OCI-LY1 (cell line): ENCODE data around the gene PDLIM5.

Experiments
- H2AFZ ChIP-seq: fragments of 200-600 bp; sonication (generic), shearing (Covaris generic); 2 replicates; pipeline ENCODE4 v1.6.0; 2014; ENCODE audit warnings: antibody characterized with exemption, mild to moderate bottlenecking, low read length
- H3F3A ChIP-seq: fragments of 200-600 bp; sonication (generic), shearing (Covaris generic); 2 replicates; pipeline ENCODE4 v1.6.0; 2014; ENCODE audit warnings: mild to moderate bottlenecking, antibody characterized with exemption, low read length, moderate library complexity; ENCODE audit not compliant: insufficient read depth
- H3K27ac ChIP-seq: fragments of 200-600 bp; sonication (generic); 2 replicates; pipeline ENCODE4 v1.5.1; 2014; ENCODE audit warnings: low read length, mixed run types, mild to moderate bottlenecking, low read depth; ENCODE audit not compliant: poor library complexity, severe bottlenecking
- H3K27me3 ChIP-seq: fragments of 200-600 bp; sonication (generic); 2 replicates; pipeline ENCODE4 v1.6.0; 2014; ENCODE audit warnings: antibody characterized with exemption, mild to moderate bottlenecking, low read length, moderate library complexity; ENCODE audit not compliant: insufficient read depth
- H3K36me3 ChIP-seq: fragments of 200-600 bp; sonication (generic); 2 replicates; pipeline ENCODE4 v1.6.1; 2014; ENCODE audit warnings: mild to moderate bottlenecking, antibody characterized with exemption, low read length, moderate library complexity, mixed read lengths; ENCODE audit not compliant: insufficient read depth
- H3K4me1 ChIP-seq: fragments of 200-600 bp; sonication (generic); 2 replicates; pipeline ENCODE4 v1.5.1; 2014; ENCODE audit warnings: mild to moderate bottlenecking, low read length, moderate library complexity; ENCODE audit not compliant: insufficient read depth, severe bottlenecking
- H3K4me2 ChIP-seq: fragments of 200-600 bp; sonication (generic), shearing (Covaris generic); 2 replicates; pipeline ENCODE4 v1.6.1; 2014; ENCODE audit warnings: low read length
- H3K4me3 ChIP-seq: fragments of 200-600 bp; sonication (generic); 2 replicates; pipeline ENCODE4 v1.5.1; 2014; ENCODE audit warnings: low read length, low read depth, mild to moderate bottlenecking, mixed read lengths; ENCODE audit not compliant: poor library complexity, severe bottlenecking
- H3K79me2 ChIP-seq: fragments of 200-600 bp; shearing (Covaris generic); 2 replicates; pipeline ENCODE4 v1.6.1; 2016; ENCODE audit warnings: mixed run types, low read length, mixed read lengths; ENCODE audit not compliant: insufficient read depth
- H3K9ac ChIP-seq: fragments of 200-600 bp; sonication (generic), shearing (Covaris generic); 2 replicates; pipeline ENCODE4 v1.6.1; 2014; ENCODE audit warnings: mild to moderate bottlenecking, low read length, mixed read lengths
- H3K9me2 ChIP-seq: fragments of 200-600 bp; sonication (generic), shearing (Covaris generic); 2 replicates; pipeline ENCODE4 v1.6.1; 2014; ENCODE audit warnings: low read depth, mild to moderate bottlenecking, low read length, mixed read lengths
- H3K9me3 ChIP-seq: fragments of 200-600 bp; shearing (Covaris generic); 2 replicates; pipeline ENCODE4 v1.6.1; 2014; ENCODE audit warnings: low read length, mixed read lengths
- H4K20me1 ChIP-seq: fragments of 200-600 bp; sonication (generic), shearing (Covaris generic); 2 replicates; pipeline ENCODE4 v1.6.0; 2016; ENCODE audit warnings: mild to moderate bottlenecking, low read length; ENCODE audit not compliant: insufficient read depth
- CTCF ChIP-seq: fragments of 200-600 bp; sonication (generic), shearing (Covaris generic); IDR thresholded peaks from 2 replicates; pipeline ENCODE4 v1.5.1; 2017; ENCODE audit warnings: mild to moderate bottlenecking, antibody characterized with exemption, low read length, moderate library complexity, mixed read lengths
- EZH2 ChIP-seq: fragments of 200-600 bp; sonication (generic), shearing (Covaris generic); IDR thresholded peaks from 2 replicates; pipeline ENCODE4 v1.8.0; 2017; ENCODE audit warnings: borderline replicate concordance, mixed run types, mild to moderate bottlenecking, antibody characterized with exemption, low read length, moderate library complexity, mixed read lengths

PDLIM5 gene

GRCh38 chr4:94588896-94589693, 137.4 kb downstream of the PDLIM5 start:
- Histone ChIP-seq H3K27me3 (no peaks in the 10 kb centered on the region), H3K9me3 (no peaks in the 10 kb centered on the region), H3K36me3 (no peaks in the 10 kb centered on the region; the same call in 1 of the 2 replicates), H3K4me1 (no peaks in the 10 kb centered on the region), H3K9ac (no peak overlapping the region), H2AFZ (no peak overlapping the region), H4K20me1 (no peaks in the 10 kb centered on the region), H3K79me2 (no peaks in the 10 kb centered on the region), H3K27ac (no peak overlapping the region), H3K4me3 (no peak overlapping the region), H3K4me2 (no peak overlapping the region), H3F3A (no peaks in the 10 kb centered on the region), H3K9me2 (no peaks in the 10 kb centered on the region)
- no peak for TF ChIP-seq EZH2
- TF ChIP-seq CTCF: no peak

- H3K9ac ChIP-seq: no peak overlapping the region
- no peak overlapping the region for H3K4me3 ChIP-seq
Measured at GRCh38 chr4:94590493-94590892, 138.8 kb downstream of the PDLIM5 start.

GRCh38 chr4:94591289-94591688, 139.5 kb downstream of the PDLIM5 start:
- TF ChIP-seq EZH2 (no peak), CTCF (no peak)
- Histone ChIP-seq H3K4me2 (no peak overlapping the region), H3K9me3 (no peaks in the 10 kb centered on the region), H3K27ac (no peak overlapping the region), H3K79me2 (no peaks in the 10 kb centered on the region), H3K4me1 (no peaks in the 10 kb centered on the region), H3K9ac (no peak overlapping the region), H3K27me3 (no peaks in the 10 kb centered on the region), H3K4me3 (no peak overlapping the region), H3F3A (no peaks in the 10 kb centered on the region), H3K36me3 (no peaks in the 10 kb centered on the region; the same call in 1 of the 2 replicates), H2AFZ (no peak overlapping the region), H4K20me1 (no peaks in the 10 kb centered on the region), H3K9me2 (no peaks in the 10 kb centered on the region)

More at GRCh38 chr4:94590493-94590892, 138.8 kb downstream of the PDLIM5 start:
- Histone ChIP-seq H3K4me1 (no peaks in the 10 kb centered on the region), H3K9me2 (no peaks in the 10 kb centered on the region), H3F3A (no peaks in the 10 kb centered on the region), H4K20me1 (no peaks in the 10 kb centered on the region), H3K9me3 (no peaks in the 10 kb centered on the region), H3K36me3 (no peaks in the 10 kb centered on the region; the same call in 1 of the 2 replicates), H3K27ac (no peak overlapping the region), H3K4me2 (no peak overlapping the region), H3K27me3 (no peaks in the 10 kb centered on the region), H2AFZ (no peak overlapping the region), H3K79me2 (no peaks in the 10 kb centered on the region)
- TF ChIP-seq CTCF (no peak), EZH2 (no peak)
